DOHH2 (cell line): ENCODE measurements around the gene WDR91.
"Not testable (repeated sequence)": the region's sequence is repeated elsewhere in the genome, so short reads cannot be mapped to it uniquely, and the experiment has no call there.

ENCODE experiments used
- H3F3A ChIP-seq: fragments of 200-600 bp; sonication (generic), shearing (Covaris generic); 2 replicates; pipeline ENCODE4 v1.6.0; 2016; ENCODE audit warnings: antibody characterized with exemption, mild to moderate bottlenecking; ENCODE audit not compliant: control insufficient read depth, insufficient read depth
- H3K27ac ChIP-seq: fragments of 200-600 bp; sonication (generic); 2 replicates; pipeline ENCODE4 v1.5.1; 2014; ENCODE audit warnings: low read depth, mild to moderate bottlenecking, low read length, moderate library complexity
- H3K27me3 ChIP-seq: fragments of 200-600 bp; sonication (generic); 2 replicates; pipeline ENCODE4 v1.6.1; 2014; ENCODE audit warnings: mild to moderate bottlenecking, low read length, mixed read lengths; ENCODE audit not compliant: control insufficient read depth
- H3K36me3 ChIP-seq: fragments of 200-600 bp; sonication (generic); 2 replicates; pipeline ENCODE4 v1.6.1; 2014; ENCODE audit warnings: mild to moderate bottlenecking, low read length, moderate library complexity, mixed read lengths; ENCODE audit not compliant: control insufficient read depth
- H3K4me1 ChIP-seq: fragments of 200-600 bp; sonication (generic); 2 replicates; pipeline ENCODE4 v1.6.1; 2014; ENCODE audit warnings: mild to moderate bottlenecking, low read length, mixed read lengths; ENCODE audit not compliant: control insufficient read depth
- H3K4me2 ChIP-seq: fragments of 200-600 bp; sonication (generic); 2 replicates; pipeline ENCODE4 v1.6.0; 2014; ENCODE audit warnings: mild to moderate bottlenecking, low read length, moderate library complexity
- H3K4me3 ChIP-seq: fragments of 200-600 bp; sonication (generic); 2 replicates; pipeline ENCODE4 v1.5.1; 2014; ENCODE audit warnings: mild to moderate bottlenecking, low read length, mixed read lengths
- H3K79me2 ChIP-seq: fragments of 200-600 bp; sonication (generic); 2 replicates; pipeline ENCODE4 v1.6.1; 2014; ENCODE audit warnings: mild to moderate bottlenecking, low read length, mixed read lengths; ENCODE audit not compliant: control insufficient read depth
- H3K9me2 ChIP-seq: fragments of 200-600 bp; sonication (generic); replicated peaks from 2 replicates; pipeline ENCODE4 v1.6.1; 2014; ENCODE audit warnings: mild to moderate bottlenecking, low read length, mixed read lengths; ENCODE audit not compliant: control insufficient read depth
- H3K9me3 ChIP-seq: fragments of 200-600 bp; sonication (generic); 2 replicates; pipeline ENCODE4 v1.6.1; 2014; ENCODE audit warnings: antibody characterized with exemption, low read length, mixed read lengths; ENCODE audit not compliant: control insufficient read depth, insufficient read depth
- H4K20me1 ChIP-seq: fragments of 200-600 bp; sonication (generic); 2 replicates; pipeline ENCODE4 v1.6.0; 2014; ENCODE audit warnings: low read depth, mild to moderate bottlenecking, antibody characterized with exemption, low read length, moderate library complexity; ENCODE audit not compliant: control insufficient read depth, insufficient read depth
- CTCF ChIP-seq: fragments of 200-600 bp; sonication (generic); IDR thresholded peaks from one replicate; pipeline ENCODE4 v1.5.1; 2014; ENCODE audit warnings: antibody characterized with exemption, mild to moderate bottlenecking, low read depth, low read length; ENCODE audit not compliant: poor library complexity, severe bottlenecking
- EZH2phosphoT487 ChIP-seq: fragments of 200-600 bp; sonication (generic); IDR thresholded peaks from 2 replicates; pipeline ENCODE4 v1.6.1; 2017; ENCODE audit warnings: borderline replicate concordance, mild to moderate bottlenecking, antibody characterized with exemption, low read length, moderate library complexity, mixed read lengths

Gene WDR91

GRCh38 chr7:135177028-135177696 lies 34.2 kb downstream of the WDR91 start:
- no peak overlapping the region for H3K27ac ChIP-seq

GRCh38 chr7:135175931-135176330 lies 35.4 kb downstream of the WDR91 start:
- Histone ChIP-seq H3F3A (peaks cover 2% of the 10 kb centered on the region), H3K27me3 (no peaks in the 10 kb centered on the region), H3K79me2 (peaks cover 66% of the 10 kb centered on the region), H3K4me1 (peaks cover 8% of the 10 kb centered on the region), H3K4me3 (no peak overlapping the region), H3K9me2 (no peaks in the 10 kb centered on the region), H3K4me2 (no peak overlapping the region), H3K27ac (no peak overlapping the region), H3K36me3 (peaks cover 57% of the 10 kb centered on the region), H4K20me1 (no peaks in the 10 kb centered on the region), H3K9me3 (peaks cover 22% of the 10 kb centered on the region)
- TF ChIP-seq CTCF: no peak
- no peak for TF ChIP-seq EZH2phosphoT487

More at GRCh38 chr7:135177028-135177696, 34.2 kb downstream of the WDR91 start:
- TF ChIP-seq CTCF (no peak), EZH2phosphoT487 (no peak)
- no peaks in the 10 kb centered on the region; the same call in 1 of the 2 replicates for H3K4me1 ChIP-seq
- H3K9me2 ChIP-seq: no peaks in the 10 kb centered on the region
- no peak overlapping the region for H3K4me2 ChIP-seq
- H3K36me3 ChIP-seq: peaks cover 69% of the 10 kb centered on the region
- no peaks in the 10 kb centered on the region for H3F3A ChIP-seq
- no peaks in the 10 kb centered on the region for H4K20me1 ChIP-seq
- peaks cover 34% of the 10 kb centered on the region for H3K9me3 ChIP-seq
- H3K4me3 ChIP-seq: no peak overlapping the region
- H3K79me2 ChIP-seq: peaks cover 58% of the 10 kb centered on the region
- no peaks in the 10 kb centered on the region for H3K27me3 ChIP-seq

- Histone ChIP-seq H3F3A (peaks cover 5% of the 10 kb centered on the region), H3K79me2 (peaks cover 74% of the 10 kb centered on the region), H3K4me3 (no peak overlapping the region), H3K4me2 (no peak overlapping the region), H3K4me1 (peaks cover 8% of the 10 kb centered on the region), H3K9me3 (peaks cover 14% of the 10 kb centered on the region), H4K20me1 (no peaks in the 10 kb centered on the region), H3K27me3 (no peaks in the 10 kb centered on the region), H3K36me3 (peaks cover 53% of the 10 kb centered on the region), H3K27ac (no peak overlapping the region), H3K9me2 (no peaks in the 10 kb centered on the region)
- no peak for TF ChIP-seq EZH2phosphoT487
- no peak for TF ChIP-seq CTCF
Observed at GRCh38 chr7:135174941-135175340, 36.4 kb downstream of the WDR91 start.

GRCh38 chr7:135173916-135174315 lies 37.4 kb downstream of the WDR91 start:
- H3K79me2 ChIP-seq: peaks cover 84% of the 10 kb centered on the region
- H3K4me3 ChIP-seq: peak overlapping the region; percentile 28; the same call in 1 of the 2 replicates
- not testable (repeated sequence) for H4K20me1 ChIP-seq, H3F3A ChIP-seq, H3K9me3 ChIP-seq, H3K27ac ChIP-seq, H3K9me2 ChIP-seq, H3K27me3 ChIP-seq
- H3K4me2 ChIP-seq: peak overlapping the region; percentile 35
- H3K4me1 ChIP-seq: peaks cover 16% of the 10 kb centered on the region
- peaks cover 53% of the 10 kb centered on the region for H3K36me3 ChIP-seq

GRCh38 chr7:135171581-135172291 lies 39.6 kb downstream of the WDR91 start:
- H3K27me3 ChIP-seq, H3K9me2 ChIP-seq, H3K9me3 ChIP-seq, H4K20me1 ChIP-seq, H3F3A ChIP-seq: not testable (repeated sequence)
- Histone ChIP-seq H3K4me1 (peaks cover 22% of the 10 kb centered on the region), H3K4me3 (peak overlapping the region; percentile 88), H3K79me2 (peaks cover 87% of the 10 kb centered on the region), H3K4me2 (peak overlapping the region; percentile 81), H3K27ac (peak overlapping the region; percentile 86), H3K36me3 (peaks cover 51% of the 10 kb centered on the region)
